Naive thymus-derived CD8-positive, alpha-beta T cell (primary cell): ENCODE measurements around the gene MSANTD7. TPM values are rescaled to one million over a fixed set of nuclear protein-coding genes. Genes with fewer than 3 reads are reported as not detected.

Source experiments
- ATAC-seq, 2 donors: fragments of 150-1000 bp; cut with Tn5 transposase in 1 of 2; sonication (Bioruptor Pico), chemical (Tn5 transposase) in 1 of 2; 1 replicate in 1 of 2; 2 replicates in 1 of 2; pipeline ENCODE4 v1.10.0; 2021; ENCODE audit warnings: mild to moderate bottlenecking in 2 of 2, moderate library complexity in 2 of 2
- POLR2A ChIA-PET: fragments of 350-600 bp; sonication (Branson Sonifier 250); formaldehyde crosslinking; loops from one replicate; lab custom pipeline; 2021; ENCODE audit warnings: antibody characterized with exemption; lab: Charles Lee
- DNase-seq, 10 donors: peaks; one replicate each; pipeline versions ENCODE4 v3.0.0 to v3.0.0-alpha.2; 2020 to 2022
- H3K27ac Mint-ChIP-seq, 10 donors: one replicate each; pipeline ENCODE4 v1.8.0; 2020 to 2022; ENCODE audit warnings: mild to moderate bottlenecking in 10 of 10, mixed read lengths in 10 of 10, moderate library complexity in 4 of 10, inconsistent platforms in 1 of 10
- H3K27me3 Mint-ChIP-seq, 5 donors: one replicate each; pipeline ENCODE4 v1.8.0; 2021 to 2022; ENCODE audit warnings: mixed read lengths in 5 of 5
- H3K36me3 Mint-ChIP-seq, 3 donors: one replicate each; pipeline ENCODE4 v1.8.0; 2020 to 2022; ENCODE audit warnings: mixed read lengths in 3 of 3, mild to moderate bottlenecking in 2 of 3, inconsistent platforms in 1 of 3
- H3K4me1 Mint-ChIP-seq, 4 donors: one replicate each; pipeline ENCODE4 v1.8.0; 2021 to 2022; ENCODE audit warnings: mixed read lengths in 4 of 4
- H3K4me3 Mint-ChIP-seq, 10 donors: one replicate each; pipeline ENCODE4 v1.8.0; 2020 to 2022; ENCODE audit warnings: mild to moderate bottlenecking in 10 of 10, mixed read lengths in 10 of 10, moderate library complexity in 6 of 10, inconsistent platforms in 1 of 10
- H3K9me3 Mint-ChIP-seq, 9 donors: one replicate each; pipeline ENCODE4 v1.8.0; 2020 to 2022; ENCODE audit warnings: mixed read lengths in 9 of 9, mild to moderate bottlenecking in 3 of 9, inconsistent platforms in 1 of 9, moderate library complexity in 1 of 9
- polyA plus RNA-seq, 3 donors: library from polyadenylated mRNA; unstranded; fragments of 300-500 nt; fragmentation: Illumina TruSeq; gene quantifications; one replicate each; pipeline ENCODE4 v1.2.3, GENCODE V29; 2021
- total RNA-seq, 8 experiments: library from RNA in 2 of 8; stranded (reverse) in 2 of 8; gene quantifications; one replicate each; pipeline ENCODE4 v1.2.3 and lab custom pipeline; 2021 to 2026

The MSANTD7 gene
- total and polyA plus RNA-seq, 5 experiments from 2014 or later = 4.6 to 15.3 (median 9.9) TPM

DNA sequence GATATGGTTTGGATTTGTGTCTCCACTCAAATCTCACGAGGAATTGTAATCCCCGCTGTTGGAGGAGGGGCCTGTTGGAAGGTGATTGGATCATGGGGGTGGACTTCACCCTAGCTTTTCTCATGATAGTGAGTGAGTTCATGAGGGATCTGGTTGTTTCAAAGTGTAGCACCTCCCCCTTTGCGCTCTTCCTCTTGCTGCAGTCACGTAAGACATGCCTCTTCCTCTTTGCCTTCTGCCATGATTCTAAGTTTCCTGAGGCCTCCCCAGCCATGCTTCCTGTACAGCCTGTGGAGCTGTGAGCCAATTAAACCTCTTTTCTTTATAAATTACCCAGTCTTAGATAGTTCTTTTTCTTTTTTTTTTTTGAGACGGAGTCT, 17.3 kb upstream of the MSANTD7 start:
- POLR2A ChIA-PET = no interaction called here
- no peak overlapping the region for H3K27ac Mint-ChIP-seq
- ATAC-seq = no peak

GRCh38 chr10:14821635-14822375, 16.3 kb upstream of the MSANTD7 start:
- Mint-ChIP-seq H3K9me3 (no peaks in the 10 kb centered on the region), H3K4me3 (no peak overlapping the region), H3K27me3 (no peaks in the 10 kb centered on the region), H3K27ac (no peak overlapping the region), H3K36me3 (peaks cover 0 to 3% (median 0%) of the 10 kb centered on the region in 3 donors), H3K4me1 (peaks cover 3 to 11% (median 8%) of the 10 kb centered on the region in 4 donors)
- DNase-seq (no peak), ATAC-seq (no peak)
- POLR2A ChIA-PET = no interaction called here

More for the DNA sequence above, 17.3 kb upstream of the MSANTD7 start:
- Mint-ChIP-seq H3K27me3 (no peaks in the 10 kb centered on the region), H3K4me3 (no peak overlapping the region), H3K4me1 (peaks cover 2 to 11% (median 5%) of the 10 kb centered on the region in 4 donors), H3K36me3 (no peaks in the 10 kb centered on the region), H3K9me3 (no peaks in the 10 kb centered on the region)
- DNase-seq = no peak

- peaks cover 3 to 11% (median 8%) of the 10 kb centered on the region in 4 donors for H3K4me1 Mint-ChIP-seq
- H3K27me3 Mint-ChIP-seq = no peaks in the 10 kb centered on the region
- H3K27ac Mint-ChIP-seq = peak overlapping the region in 4 of 10 donors; percentile 14 to 44 (median 32)
- H3K36me3 Mint-ChIP-seq = peaks cover 0 to 3% (median 0%) of the 10 kb centered on the region in 3 donors
- peak in 9 of 10 donors; percentile 5 to 65 (median 36) for DNase-seq
- H3K4me3 Mint-ChIP-seq = no peak overlapping the region
- POLR2A ChIA-PET = interaction anchor here (0.6 to 1.0 kb wide), 6 partner anchors 14 to 281 kb away, joined by 3 to 4 read pairs (median 4); no protein-coding TSS in a partner anchor
- ATAC-seq = peak; percentile 57 to 68
- no peaks in the 10 kb centered on the region for H3K9me3 Mint-ChIP-seq
Observed at GRCh38 chr10:14822879-14823755, 15.0 kb upstream of the MSANTD7 start.

- POLR2A ChIA-PET = interaction anchor here (0.6 to 1.0 kb wide), 3 partner anchors 13 to 260 kb away, joined by 3 read pairs; no protein-coding TSS in a partner anchor
- Mint-ChIP-seq H3K27me3 (no peaks in the 10 kb centered on the region), H3K36me3 (peaks cover 0 to 3% (median 0%) of the 10 kb centered on the region in 3 donors), H3K4me3 (no peak overlapping the region), H3K27ac (no peak overlapping the region), H3K9me3 (no peaks in the 10 kb centered on the region), H3K4me1 (peaks cover 3 to 11% (median 8%) of the 10 kb centered on the region in 4 donors)
- DNase-seq (no peak), ATAC-seq (no peak)
Observed at GRCh38 chr10:14823966-14824365, 14.1 kb upstream of the MSANTD7 start.

GRCh38 chr10:14826076-14826829, 11.9 kb upstream of the MSANTD7 start:
- DNase-seq (no peak), ATAC-seq (no peak)
- no peaks in the 10 kb centered on the region for H3K27me3 Mint-ChIP-seq
- H3K27ac Mint-ChIP-seq = peak overlapping the region in 2 of 10 donors; percentile 14 to 46
- no peaks in the 10 kb centered on the region for H3K9me3 Mint-ChIP-seq
- H3K4me1 Mint-ChIP-seq = peaks cover 3 to 11% (median 5%) of the 10 kb centered on the region in 4 donors
- H3K36me3 Mint-ChIP-seq = peaks cover 0 to 3% (median 0%) of the 10 kb centered on the region in 3 donors
- POLR2A ChIA-PET = interaction anchor here (0.6 to 0.8 kb wide), 2 partner anchors 102 to 221 kb away, joined by 4 to 6 read pairs; no protein-coding TSS in a partner anchor
- no peak overlapping the region for H3K4me3 Mint-ChIP-seq

GRCh38 chr10:14833106-14833505, 5.0 kb upstream of the MSANTD7 start:
- Mint-ChIP-seq H3K27me3 (no peaks in the 10 kb centered on the region), H3K9me3 (no peaks in the 10 kb centered on the region), H3K4me3 (no peak overlapping the region), H3K36me3 (peaks cover 4 to 9% (median 5%) of the 10 kb centered on the region in 3 donors), H3K4me1 (peaks cover 10 to 16% (median 11%) of the 10 kb centered on the region in 4 donors), H3K27ac (no peak overlapping the region)
- ATAC-seq = no peak
- POLR2A ChIA-PET = no interaction called here
- no peak for DNase-seq

DNA sequence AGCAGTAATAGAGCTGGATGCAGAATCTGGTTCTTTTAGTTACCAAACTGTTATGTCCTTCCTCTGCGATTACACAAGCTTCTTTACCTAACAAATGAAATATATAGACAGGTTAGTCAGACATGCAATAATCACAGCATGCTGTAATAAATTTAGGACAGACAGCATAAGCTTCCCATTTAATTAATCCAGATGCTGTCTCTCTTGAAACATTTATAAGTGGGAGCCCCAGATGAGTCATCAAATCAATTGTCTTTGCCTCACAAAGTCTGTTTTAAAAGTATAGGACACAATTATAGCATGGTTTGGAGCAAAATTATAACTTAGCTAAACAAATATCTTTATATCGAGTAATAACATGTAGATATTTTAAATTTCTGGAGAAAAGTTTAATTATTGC, 1.9 kb upstream of the MSANTD7 start:
- H3K27me3 Mint-ChIP-seq = no peaks in the 10 kb centered on the region
- H3K4me3 Mint-ChIP-seq = no peak overlapping the region
- DNase-seq (no peak), ATAC-seq (no peak)
- H3K27ac Mint-ChIP-seq = peak overlapping the region in 7 of 10 donors; percentile 5 to 98 (median 20)
- POLR2A ChIA-PET = interaction anchor here (0.8 to 4.1 kb wide), 4 partner anchors 42 to 331 kb away, joined by 5 to 30 read pairs (median 16); partner anchors contain the start of genes DCLRE1C and SUV39H2
- no peaks in the 10 kb centered on the region for H3K9me3 Mint-ChIP-seq
- peaks cover 4 to 24% (median 8%) of the 10 kb centered on the region in 3 donors for H3K36me3 Mint-ChIP-seq
- H3K4me1 Mint-ChIP-seq = peaks cover 14 to 32% (median 24%) of the 10 kb centered on the region in 4 donors

- peak overlapping the region; percentile 95 to 99 (median 98) for H3K27ac Mint-ChIP-seq
- no peak for DNase-seq
- no peaks in the 10 kb centered on the region for H3K27me3 Mint-ChIP-seq
- H3K36me3 Mint-ChIP-seq = peaks cover 4 to 30% (median 10%) of the 10 kb centered on the region in 3 donors
- ATAC-seq = no peak
- no peaks in the 10 kb centered on the region for H3K9me3 Mint-ChIP-seq
- POLR2A ChIA-PET = interaction anchor here (0.5 to 4.1 kb wide), 30 partner anchors 8 to 1488 kb away, joined by 3 to 30 read pairs (median 5); partner anchors contain the start of genes DCLRE1C, MEIG1 and SUV39H2
- H3K4me3 Mint-ChIP-seq = peak overlapping the region; percentile 88 to 99 (median 94)
- peaks cover 10 to 36% (median 26%) of the 10 kb centered on the region in 4 donors for H3K4me1 Mint-ChIP-seq
Observed at GRCh38 chr10:14837003-14837756, 926 bp upstream of the MSANTD7 start.

DNA sequence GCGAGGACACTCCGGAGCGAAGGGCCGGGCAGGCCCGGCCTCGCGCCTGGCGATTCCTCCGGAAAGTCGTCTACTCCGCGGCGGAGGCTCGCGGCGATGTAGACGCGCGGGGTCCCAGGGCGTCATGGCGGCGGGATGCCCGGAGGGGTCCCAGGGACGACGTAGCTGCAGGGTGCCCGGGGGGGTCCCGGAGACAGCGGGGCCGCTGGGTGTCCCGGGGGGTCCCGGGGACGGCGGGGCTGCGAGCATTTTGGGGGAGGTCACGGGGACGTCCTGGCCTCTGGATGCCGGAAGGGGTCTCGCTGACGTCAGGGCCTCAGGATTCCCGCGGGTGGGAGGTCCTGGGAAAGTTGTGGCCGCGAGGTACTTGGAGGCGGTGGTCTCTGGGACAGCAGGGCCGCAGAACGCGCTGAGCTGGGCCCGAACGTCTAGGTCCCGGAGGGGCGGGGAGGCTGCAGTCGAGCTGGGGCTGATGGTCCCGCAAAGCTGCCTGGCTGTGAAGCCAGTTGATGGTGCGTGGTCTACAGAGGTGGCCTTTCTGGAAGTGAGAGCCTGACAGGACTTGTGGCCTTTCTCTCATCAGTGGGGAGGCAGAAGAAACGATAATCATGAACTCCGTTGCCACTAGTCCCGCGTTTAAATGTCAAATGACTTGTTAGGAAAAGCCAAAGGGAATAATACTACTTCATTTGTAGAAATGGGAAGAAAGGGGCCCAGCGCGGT, 637 bp downstream of the MSANTD7 start:
- Mint-ChIP-seq H3K4me1 (peaks cover 11 to 41% (median 28%) of the 10 kb centered on the region in 4 donors), H3K4me3 (peak overlapping the region; percentile 88 to 99 (median 94)), H3K27me3 (no peaks in the 10 kb centered on the region), H3K27ac (peak overlapping the region; percentile 95 to 99 (median 98)), H3K9me3 (no peaks in the 10 kb centered on the region), H3K36me3 (peaks cover 0 to 41% (median 5%) of the 10 kb centered on the region in 3 donors)
- ATAC-seq = peak; percentile 3 to 10
- DNase-seq = peak in 9 of 10 donors; percentile 6 to 32 (median 22)
- POLR2A ChIA-PET = interaction anchor here (0.9 to 4.1 kb wide), 19 partner anchors 9 to 1489 kb away, joined by 3 to 30 read pairs (median 6); partner anchors contain the start of genes DCLRE1C, MEIG1 and SUV39H2

GRCh38 chr10:14839305-14839695, 1.2 kb downstream of the MSANTD7 start:
- Mint-ChIP-seq H3K4me3 (peak overlapping the region; percentile 87 to 99 (median 94)), H3K27ac (peak overlapping the region; percentile 25 to 98 (median 96)), H3K9me3 (no peaks in the 10 kb centered on the region), H3K27me3 (no peaks in the 10 kb centered on the region), H3K36me3 (peaks cover 0 to 46% (median 8%) of the 10 kb centered on the region in 3 donors), H3K4me1 (peaks cover 11 to 47% (median 28%) of the 10 kb centered on the region in 4 donors)
- ATAC-seq (no peak), DNase-seq (no peak)
- POLR2A ChIA-PET = interaction anchor here (0.9 to 4.1 kb wide), 4 partner anchors 39 to 270 kb away, joined by 3 to 30 read pairs (median 18); partner anchors contain the start of gene SUV39H2
